Activated naive CD4-positive, alpha-beta T cell treated with anti-CD3 and anti-CD28 coated beads, Interleukin-2, amount 50 U/mL, for 16 hours (primary cell): ENCODE data around the gene GEMIN7.
"Not testable (repeated sequence)": the region's sequence is repeated elsewhere in the genome, so short reads cannot be mapped to it uniquely, and the experiment has no call there.

Experiments used
- DNase-seq: peaks from one replicate; pipeline ENCODE4 v3.0.0-alpha.2; 2020

Gene GEMIN7

GRCh38 chr19:45091031-45091923 lies 12.2 kb downstream of the GEMIN7 start:
- peak; percentile 91 for DNase-seq

DNA sequence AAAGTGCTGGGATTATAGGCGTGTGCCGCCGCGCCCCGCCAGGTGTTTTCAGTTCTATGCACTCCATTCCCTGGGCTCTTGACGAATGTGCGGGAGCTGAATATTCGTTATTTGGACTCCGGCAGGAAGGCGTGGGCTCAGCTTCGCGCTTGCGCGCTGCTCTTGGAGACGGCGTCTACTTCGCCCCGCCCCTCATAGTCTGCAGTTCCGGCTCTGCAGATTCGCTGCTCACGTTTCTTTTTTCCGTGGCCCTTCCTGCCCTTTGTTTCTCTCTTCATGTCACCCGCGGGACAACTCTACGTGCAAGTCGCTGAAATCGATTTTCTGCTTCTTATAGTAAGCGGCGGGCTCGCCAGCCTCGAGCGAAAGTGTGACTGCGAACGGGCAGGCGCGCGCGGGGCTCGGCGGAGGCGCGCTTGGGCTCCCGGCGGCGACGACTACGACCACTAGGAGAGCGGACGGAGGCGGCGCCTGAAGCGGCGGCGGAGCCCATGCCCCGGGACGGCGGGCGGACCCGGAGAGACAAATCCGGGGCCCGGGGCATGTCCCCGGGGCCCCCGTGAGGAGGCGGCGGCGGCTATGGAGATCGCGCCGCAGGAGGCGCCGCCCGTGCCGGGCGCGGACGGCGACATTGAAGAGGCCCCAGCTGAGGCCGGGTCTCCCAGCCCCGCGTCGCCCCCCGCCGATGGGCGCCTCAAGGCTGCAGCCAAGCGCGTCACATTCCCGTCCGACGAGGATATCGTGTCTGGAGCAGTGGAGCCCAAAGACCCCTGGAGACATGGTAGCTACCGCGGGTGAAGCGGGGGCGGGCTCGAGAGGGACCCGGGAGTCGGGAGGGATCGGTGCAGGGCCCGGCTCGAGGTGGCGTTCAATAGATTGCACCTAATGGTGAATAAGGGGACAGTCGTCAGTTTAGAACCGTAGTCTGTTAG lies 14.0 kb downstream of the GEMIN7 start, which contains the start of gene PPP1R37:
TSS of gene PPP1R37 (plus strand) at position 433 of the 932 bp plus-strand sequence. CDS start at position 580, 147 bp downstream.
- DNase-seq = peak; percentile 92

GRCh38 chr19:45094137-45094536 lies 15.1 kb downstream of the GEMIN7 start:
- no peak for DNase-seq

DNA sequence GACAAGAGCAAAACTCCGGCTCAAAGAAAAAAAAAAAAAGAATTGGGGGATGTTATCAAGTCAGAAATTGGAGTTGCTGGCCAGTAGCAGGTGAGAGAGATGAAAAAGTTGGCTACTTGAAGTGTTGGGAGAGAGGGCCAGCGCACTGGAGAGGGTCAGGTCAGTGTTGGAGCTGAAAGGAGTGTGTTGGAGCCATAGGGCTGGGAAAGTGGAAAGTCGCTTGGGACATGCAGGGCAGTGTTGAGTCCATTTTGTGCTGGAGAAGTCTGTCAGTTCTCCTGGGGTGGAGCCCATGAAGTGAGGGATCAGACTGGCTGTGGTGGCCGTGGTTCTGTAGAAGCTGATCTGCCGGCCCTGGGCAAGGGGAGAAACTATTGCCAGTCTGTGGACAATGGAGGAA lies 15.6 kb downstream of the GEMIN7 start:
- no peak for DNase-seq

- no peak for DNase-seq
Measured at GRCh38 chr19:45095496-45096413, 16.7 kb downstream of the GEMIN7 start.

DNA sequence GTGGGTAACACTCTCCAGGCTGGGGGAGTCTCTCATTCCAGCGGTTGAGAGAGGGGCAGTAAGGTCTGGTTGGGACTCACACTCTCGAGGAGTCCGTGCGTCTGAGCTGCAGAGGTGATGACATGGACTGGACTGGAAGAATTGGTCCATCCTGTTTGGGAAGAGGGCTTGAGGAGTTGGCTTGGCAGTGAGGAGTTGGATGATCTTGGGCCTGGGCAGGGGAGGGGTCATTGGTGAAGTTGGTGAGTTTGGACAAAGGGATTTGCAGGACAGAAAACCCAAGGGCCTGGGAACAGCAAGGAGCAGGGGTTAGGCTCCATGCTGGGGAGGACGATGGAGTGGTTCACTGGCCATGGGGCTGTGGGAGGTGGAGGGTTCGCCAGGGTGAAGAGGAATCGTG lies 17.6 kb downstream of the GEMIN7 start:
- DNase-seq = no peak

- no peak for DNase-seq
Measured at GRCh38 chr19:45097450-45097775, 18.4 kb downstream of the GEMIN7 start.

- DNase-seq = no peak
Measured at GRCh38 chr19:45097776-45098520, 18.9 kb downstream of the GEMIN7 start.

DNA sequence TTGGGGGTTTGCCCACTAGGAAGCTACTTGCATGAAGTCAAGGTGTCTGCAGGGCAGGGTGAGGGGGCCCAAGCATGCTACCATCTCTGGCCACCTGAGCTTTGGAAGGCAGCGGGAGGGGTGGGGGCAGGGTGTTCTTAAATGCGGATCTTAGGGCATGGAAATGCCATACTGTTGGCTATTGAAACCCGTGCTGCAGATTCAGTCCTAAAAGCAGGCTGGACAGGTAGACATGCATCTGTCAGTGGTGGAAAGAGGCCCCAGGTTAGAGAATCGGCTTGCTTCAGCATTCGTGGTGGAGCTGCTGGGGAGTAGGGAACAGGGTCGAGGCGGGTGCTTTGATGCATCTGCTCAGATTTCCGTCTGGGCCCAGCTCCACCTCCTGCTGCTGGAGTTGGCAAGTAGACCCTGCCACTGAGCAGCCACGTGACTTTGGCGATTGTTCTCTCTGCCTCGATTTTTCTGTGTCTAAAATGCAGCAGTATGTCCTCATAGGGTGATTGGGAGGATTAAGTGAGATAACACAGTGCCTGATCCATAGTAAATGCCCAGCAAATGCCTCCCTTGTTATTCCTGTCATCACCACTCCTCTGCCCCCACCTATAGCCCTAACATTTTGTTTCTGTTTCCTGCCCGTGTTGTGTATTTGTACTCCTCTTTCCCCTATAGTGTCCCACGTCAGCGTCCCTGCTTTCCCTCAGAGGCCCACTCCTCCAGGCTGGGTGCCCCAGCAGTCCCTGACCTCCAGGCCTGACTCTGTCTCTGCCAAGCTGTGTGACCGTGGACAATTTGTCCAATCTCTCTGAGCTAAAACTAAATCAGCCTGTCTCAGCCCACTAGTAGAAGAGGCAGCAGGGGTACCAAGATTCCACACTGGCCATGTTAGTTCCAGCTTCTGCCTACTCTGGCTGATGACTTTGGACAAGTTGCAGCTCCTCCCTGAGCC lies 19.7 kb downstream of the GEMIN7 start:
- DNase-seq = no peak

DNA sequence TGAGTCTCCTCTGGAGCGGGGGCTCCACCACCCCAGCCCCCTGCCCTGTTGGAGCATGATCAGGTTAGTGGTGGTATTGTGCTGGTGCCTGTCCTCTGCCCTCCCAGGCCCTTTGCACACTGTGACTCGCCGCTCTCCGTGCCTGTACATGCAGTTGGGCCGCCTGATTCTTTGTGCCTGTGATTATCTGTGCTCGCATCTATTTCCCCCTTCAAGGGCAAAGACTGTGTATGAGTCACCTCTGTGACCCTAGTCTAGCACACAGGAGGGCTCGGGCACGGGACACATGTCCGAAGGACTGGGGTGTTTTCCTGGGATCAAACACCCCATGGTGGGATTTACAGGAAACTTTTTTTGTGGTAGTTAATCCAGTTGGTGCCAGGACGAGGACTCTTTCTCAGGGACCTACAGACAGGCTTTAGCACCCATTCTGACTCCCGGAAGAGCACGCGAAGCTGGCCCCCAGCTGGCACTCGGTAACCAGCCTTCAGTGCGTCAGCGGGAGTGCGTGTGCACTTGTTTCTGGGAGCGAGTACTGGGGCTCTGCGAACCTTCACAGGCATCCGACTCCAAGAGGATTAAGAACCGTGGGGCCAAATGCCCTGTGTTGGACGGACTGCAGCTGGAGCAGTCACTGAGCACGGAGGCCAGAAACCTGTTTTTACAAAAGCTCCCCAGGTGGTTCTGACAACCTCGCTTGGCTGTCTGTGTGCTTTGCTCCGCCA lies 20.6 kb downstream of the GEMIN7 start:
- DNase-seq = no peak

DNA sequence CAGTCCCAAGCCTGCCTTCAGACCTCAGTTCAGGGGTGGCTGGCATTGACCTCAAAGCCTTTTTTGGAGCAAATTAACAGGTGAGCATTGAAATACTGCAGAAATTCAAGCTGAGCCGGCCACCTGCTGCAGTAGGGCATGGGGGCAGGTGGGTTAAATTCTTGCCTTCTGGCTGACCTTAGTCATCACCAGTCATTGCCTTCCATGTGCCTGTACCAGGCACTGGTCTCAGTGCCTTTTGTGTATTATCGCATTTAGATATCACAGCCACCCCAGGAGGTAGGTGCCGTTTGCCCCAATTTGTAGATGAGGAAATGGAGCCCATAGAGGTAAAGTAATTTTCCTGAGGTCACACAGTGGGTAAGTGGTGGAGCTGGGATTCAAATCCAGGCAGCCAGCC lies 21.1 kb downstream of the GEMIN7 start:
- no peak for DNase-seq

GRCh38 chr19:45100846-45101252 lies 21.8 kb downstream of the GEMIN7 start:
- DNase-seq = no peak

- DNase-seq = no peak
Measured at GRCh38 chr19:45101806-45102205, 22.7 kb downstream of the GEMIN7 start.

DNA sequence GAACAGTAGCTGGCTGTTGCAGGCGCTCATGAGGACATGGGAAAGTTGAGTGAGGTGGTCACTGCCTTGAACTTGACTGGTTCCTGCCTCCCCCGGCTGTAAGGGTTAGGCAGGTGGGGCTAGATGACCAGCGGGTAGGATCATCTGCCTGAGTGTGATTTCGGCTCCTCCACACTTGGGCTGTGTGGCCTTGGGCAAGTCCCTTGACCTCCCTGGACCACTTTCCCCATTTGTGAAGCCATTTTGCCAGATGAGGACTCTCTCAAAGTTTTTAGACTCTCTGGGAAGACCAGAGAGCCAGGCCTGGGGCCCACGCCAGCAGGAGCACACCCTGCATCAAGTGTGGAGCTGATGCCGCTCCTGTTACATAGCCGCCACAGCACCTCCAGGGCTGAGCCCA lies 23.4 kb downstream of the GEMIN7 start:
- DNase-seq = no peak

GRCh38 chr19:45103156-45103507 lies 24.1 kb downstream of the GEMIN7 start:
- peak; percentile 39 for DNase-seq

GRCh38 chr19:45103508-45104319 lies 24.7 kb downstream of the GEMIN7 start:
- DNase-seq = no peak

- DNase-seq = no peak
Measured at GRCh38 chr19:45104658-45105349, 25.7 kb downstream of the GEMIN7 start.

DNA sequence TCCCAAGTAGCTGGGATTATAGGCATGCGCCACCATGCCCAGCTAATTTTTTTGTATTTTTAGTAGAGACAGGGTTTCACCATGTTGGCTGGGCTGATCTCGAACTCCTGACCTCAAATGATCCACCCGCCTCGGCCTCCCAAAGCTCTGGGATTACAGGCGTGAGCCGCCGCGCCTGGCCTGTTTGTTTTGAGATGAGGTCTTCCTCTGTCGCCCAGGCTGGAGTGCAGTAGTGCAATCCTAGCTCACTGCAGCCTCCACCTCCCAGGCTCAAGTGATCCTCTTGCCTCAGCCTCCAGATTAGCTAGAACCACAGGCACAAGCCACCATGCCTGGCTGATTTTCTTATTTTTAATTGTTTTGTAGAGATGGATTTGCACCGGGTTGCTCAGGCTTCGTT lies 27.3 kb downstream of the GEMIN7 start:
- not testable (repeated sequence) for DNase-seq
